GM18511 (cell line): ENCODE results near the gene MCHR1.

Experiments used
- ATAC-seq: cut with Tn5 transposase; IDR thresholded peaks from one replicate; pipeline ENCODE4 v1.9.1; 2021; ENCODE audit warnings: mild to moderate bottlenecking, moderate library complexity; ENCODE audit not compliant: unreplicated experiment

Gene MCHR1

GRCh38 chr22:40723396-40723933, 44.2 kb downstream of the MCHR1 start:
- no peak for ATAC-seq

GRCh38 chr22:40726514-40726913, 47.2 kb downstream of the MCHR1 start:
- ATAC-seq: no peak

- ATAC-seq: no peak
Measured at GRCh38 chr22:40727070-40727963, 48.0 kb downstream of the MCHR1 start.

GRCh38 chr22:40727964-40728615, 48.8 kb downstream of the MCHR1 start:
- ATAC-seq: no peak

- ATAC-seq: no peak
Measured at GRCh38 chr22:40728731-40729189, 49.5 kb downstream of the MCHR1 start.

GRCh38 chr22:40729284-40729683, 50.0 kb downstream of the MCHR1 start:
- ATAC-seq: no peak
